GM12891 (cell line): Measurements from ENCODE around the gene CRNKL1.

ENCODE experiments used
- DNase-seq: peaks from one replicate; pipeline ENCODE4 v3.0.0; 2011; ENCODE audit warnings: low spot score; ENCODE audit not compliant: insufficient read length
- FAIRE-seq: peaks from 2 replicates; lab custom pipeline; 2011; peaks lifted over from hg19 to GRCh38; lab: Jason Lieb, UNC
- PAX5 ChIP-seq: IDR thresholded peaks from 2 replicates; pipeline ENCODE4 v1.6.1; 2011; ENCODE audit warnings: low read length, moderate library complexity, mild to moderate bottlenecking; ENCODE audit not compliant: insufficient read depth, severe bottlenecking
- POLR2A ChIP-seq: IDR thresholded peaks from 2 replicates; pipeline ENCODE4 v1.6.1; 2011; ENCODE audit warnings: low read depth, low read length, control low read depth
- POLR2AphosphoS5 ChIP-seq: IDR thresholded peaks from 2 replicates; pipeline ENCODE4 v1.6.1; 2011; ENCODE audit warnings: low read depth, low read length, control low read depth
- POU2F2 ChIP-seq: IDR thresholded peaks from 2 replicates; pipeline ENCODE4 v1.6.1; 2011; ENCODE audit warnings: low read depth, mild to moderate bottlenecking, control low read depth, low read length, moderate library complexity
- SPI1 ChIP-seq: IDR thresholded peaks from 2 replicates; pipeline ENCODE4 v1.6.1; 2011; ENCODE audit warnings: low read depth, low read length, control low read depth
- TAF1 ChIP-seq: IDR thresholded peaks from 2 replicates; pipeline ENCODE4 v1.6.1; 2011; ENCODE audit warnings: low read depth, low read length, control low read depth

CRNKL1 gene

GRCh38 chr20:20027284-20027683, 25.0 kb downstream of the CRNKL1 start:
- TF ChIP-seq POLR2A (no peak), PAX5 (no peak), POU2F2 (no peak), POLR2AphosphoS5 (no peak), TAF1 (no peak), SPI1 (no peak)
- no peak for FAIRE-seq
- no peak for DNase-seq

- FAIRE-seq: no peak
- DNase-seq: no peak
- TF ChIP-seq TAF1 (no peak), PAX5 (no peak), POU2F2 (no peak)
Measured at GRCh38 chr20:20024942-20025341, 27.3 kb downstream of the CRNKL1 start.

- DNase-seq: no peak
- FAIRE-seq: no peak
- no peak for TF ChIP-seq POLR2A
- TF ChIP-seq PAX5: no peak
- TF ChIP-seq TAF1: no peak
- TF ChIP-seq POU2F2: no peak
- TF ChIP-seq POLR2AphosphoS5: no peak
- no peak for TF ChIP-seq SPI1
Measured at GRCh38 chr20:20023395-20023794, 28.9 kb downstream of the CRNKL1 start.

DNA sequence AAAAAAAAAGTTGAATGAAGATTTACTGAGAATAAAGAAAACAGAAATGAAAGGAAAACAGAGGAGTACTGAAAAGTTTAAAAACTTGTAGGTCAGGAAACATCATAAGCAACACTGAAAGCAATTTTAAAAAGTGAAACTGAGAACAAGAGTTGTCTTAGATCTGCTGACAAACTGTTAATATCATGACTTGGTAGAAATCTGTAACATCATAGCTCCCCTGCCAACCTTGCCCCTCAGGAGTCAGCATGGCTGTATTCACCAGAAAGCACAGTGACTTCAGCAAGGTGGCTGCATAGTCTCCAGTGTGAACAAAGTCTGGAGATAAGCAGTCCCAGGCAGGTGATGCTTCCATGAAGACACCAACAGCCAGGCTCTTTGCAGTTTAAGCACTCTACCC, 29.8 kb downstream of the CRNKL1 start:
- FAIRE-seq (peak; percentile 45), DNase-seq (no peak)
- TF ChIP-seq POU2F2 (no peak), POLR2AphosphoS5 (no peak), SPI1 (no peak), TAF1 (no peak), PAX5 (no peak), POLR2A (no peak)

GRCh38 chr20:20021835-20022234, 30.4 kb downstream of the CRNKL1 start:
- TF ChIP-seq POLR2A (no peak), POLR2AphosphoS5 (no peak), TAF1 (no peak), POU2F2 (no peak), SPI1 (no peak), PAX5 (no peak)

GRCh38 chr20:20020908-20021307, 31.4 kb downstream of the CRNKL1 start:
- TF ChIP-seq SPI1 (no peak), POLR2AphosphoS5 (no peak), POLR2A (no peak), POU2F2 (no peak), TAF1 (no peak), PAX5 (no peak)
- DNase-seq (no peak), FAIRE-seq (no peak)

More at GRCh38 chr20:20021835-20022234, 30.4 kb downstream of the CRNKL1 start:
- DNase-seq (no peak), FAIRE-seq (no peak)

- DNase-seq: no peak
- no peak for FAIRE-seq
- no peak for TF ChIP-seq POU2F2
- no peak for TF ChIP-seq POLR2AphosphoS5
- no peak for TF ChIP-seq PAX5
- no peak for TF ChIP-seq POLR2A
- TF ChIP-seq TAF1: no peak
- TF ChIP-seq SPI1: no peak
Measured at GRCh38 chr20:20019123-20019522, 33.1 kb downstream of the CRNKL1 start.

DNA sequence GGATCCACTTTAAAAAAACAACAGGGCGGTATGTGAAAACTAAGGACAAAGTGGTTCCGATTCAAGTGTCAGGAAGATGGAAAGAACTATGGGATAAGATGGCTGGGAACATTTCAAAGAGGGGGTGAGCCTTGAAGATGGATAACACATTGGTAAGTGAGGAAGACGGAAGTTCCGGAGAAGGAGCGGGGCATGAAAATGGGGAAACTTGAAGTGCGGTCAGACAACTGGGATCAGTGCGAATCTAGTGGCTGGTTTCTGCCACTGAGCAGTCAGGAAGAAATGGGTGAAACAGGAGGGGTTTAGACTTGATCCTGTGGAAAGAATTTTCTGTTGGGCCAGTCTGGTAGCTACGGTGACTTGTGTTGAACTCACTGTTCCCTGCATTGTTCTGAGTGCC, 33.9 kb downstream of the CRNKL1 start:
- FAIRE-seq (no peak), DNase-seq (no peak)
- TF ChIP-seq POLR2AphosphoS5: no peak
- TF ChIP-seq SPI1: no peak
- TF ChIP-seq POLR2A: no peak
- TF ChIP-seq TAF1: no peak
- no peak for TF ChIP-seq PAX5
- no peak for TF ChIP-seq POU2F2

DNA sequence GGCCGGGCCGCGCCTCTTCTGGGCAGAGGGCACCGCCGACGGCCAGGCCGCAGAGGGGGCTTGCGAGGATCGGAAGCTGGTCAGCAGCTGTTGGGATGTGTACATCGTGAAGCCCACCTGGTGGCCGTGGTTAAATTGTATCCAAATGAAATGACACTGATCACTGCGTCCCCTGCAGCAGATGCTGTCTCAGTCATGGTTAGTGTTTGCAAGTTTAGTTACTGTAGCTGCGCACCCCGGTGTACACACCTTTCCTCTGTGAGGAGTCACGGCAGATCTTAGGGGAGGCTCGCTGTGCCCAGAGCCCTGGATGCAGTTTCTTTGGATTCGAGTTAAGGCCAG, 34.5 kb downstream of the CRNKL1 start:
- FAIRE-seq (peak; percentile 40), DNase-seq (peak; percentile 16)
- TF ChIP-seq POU2F2 (no peak), POLR2AphosphoS5 (no peak), POLR2A (no peak), TAF1 (no peak), PAX5 (no peak), SPI1 (no peak)
